Uterus (tissue), 2 donors: ENCODE data around the gene DPF3.

Experiments
- CTCF ChIP-seq, 4 experiments: fragments of 200-600 bp in 2 of 4; fragments of 450-650 bp in 2 of 4; sonication (generic) in 2 of 4; IDR thresholded peaks; one replicate each; pipeline ENCODE4 v1.5.1; 2016 to 2019; ENCODE audit warnings: antibody characterized with exemption in 4 of 4, mild to moderate bottlenecking in 2 of 4, moderate library complexity in 1 of 4
- POLR2A ChIP-seq, 2 donors: fragments of 450-650 bp; IDR thresholded peaks; one replicate each; pipeline ENCODE4 v1.6.1; 2016; ENCODE audit warnings: antibody characterized with exemption in 2 of 2, mild to moderate bottlenecking in 1 of 2, moderate library complexity in 1 of 2

GRCh38 chr14:72878746-72879145 is 15.2 kb downstream of the DPF3 start:
- TF ChIP-seq POLR2A (IDR thresholded peaks at IDR 0.05) (no peak), CTCF (IDR thresholded peaks at IDR 0.05) (no peak)
